Activated CD4-positive, alpha-beta T cell treated with anti-CD3 and anti-CD28 coated beads for 36 hours (primary cell): ENCODE results near the gene SLC1A5. TPM values are rescaled to one million over a fixed set of nuclear protein-coding genes. Genes with fewer than 3 reads are reported as not detected.
"Not testable (repeated sequence)": the region's sequence is repeated elsewhere in the genome, so short reads cannot be mapped to it uniquely, and the experiment has no call there.

Source experiments
- ATAC-seq: fragments of 200-7000 bp; cut with Tn5 transposase; one replicate; pipeline ENCODE4 v1.10.0; 2021; ENCODE audit warnings: mild to moderate bottlenecking, moderate library complexity
- CTCF ChIA-PET: fragments of 350-600 bp; sonication (Branson Sonifier 250); formaldehyde crosslinking; loops from one replicate; lab custom pipeline; 2021; ENCODE audit warnings: antibody characterized with exemption; lab: Charles Lee
- POLR2A ChIA-PET: fragments of 350-600 bp; sonication (Branson Sonifier 250); formaldehyde crosslinking; loops from one replicate; lab custom pipeline; 2021; ENCODE audit warnings: antibody characterized with exemption, inconsistent platforms; lab: Charles Lee
- DNase-seq: peaks from one replicate; pipeline ENCODE4 v3.0.0-alpha.2; 2020
- H3K27ac Mint-ChIP-seq: one replicate; pipeline ENCODE4 v1.8.0; 2021; ENCODE audit warnings: mixed read lengths
- H3K27me3 Mint-ChIP-seq: one replicate; pipeline ENCODE4 v1.8.0; 2021; ENCODE audit warnings: mixed read lengths
- H3K36me3 Mint-ChIP-seq: one replicate; pipeline ENCODE4 v1.8.0; 2021; ENCODE audit warnings: low read depth, mixed read lengths
- H3K4me1 Mint-ChIP-seq: one replicate; pipeline ENCODE4 v1.8.0; 2021; ENCODE audit warnings: mixed read lengths
- H3K4me3 Mint-ChIP-seq: one replicate; pipeline ENCODE4 v1.8.0; 2021; ENCODE audit warnings: mild to moderate bottlenecking, moderate library complexity, mixed read lengths
- H3K9me3 Mint-ChIP-seq: one replicate; pipeline ENCODE4 v1.8.0; 2021; ENCODE audit warnings: low read depth, mixed read lengths
- intact Hi-C, 2 experiments: fragments of 100-400 bp; cut with DNase I in 1 of 2; cut with micrococcal nuclease in 1 of 2; formaldehyde crosslinking; loops; one replicate each; pipeline versions ENCODE4 v1.14.2 to v1.15.1; 2022 to 2024; cut with DNase I, micrococcal nuclease
- total RNA-seq, 2 experiments: library from RNA; stranded (reverse); gene quantifications; one replicate each; pipeline ENCODE4 v1.2.3, GENCODE V29; 2021

SLC1A5 gene
- total RNA-seq, 2 experiments from 2014 or later = 200 to 227 TPM

- Mint-ChIP-seq H3K27ac (no peak overlapping the region), H3K4me3 (no peak overlapping the region), H3K4me1 (no peaks in the 10 kb centered on the region), H3K36me3 (peaks cover 36% of the 10 kb centered on the region), H3K27me3 (no peaks in the 10 kb centered on the region), H3K9me3 (no peaks in the 10 kb centered on the region)
- intact Hi-C loops = no loop called here
- peak; percentile 24 for DNase-seq
- ATAC-seq = no peak
- POLR2A ChIA-PET = interaction anchor here (0.7 to 0.9 kb wide), 2 partner anchors 15 to 35 kb away, joined by 3 read pairs; no protein-coding TSS in a partner anchor
- CTCF ChIA-PET = interaction anchor here (0.6 to 1.4 kb wide), 3 partner anchors 10 to 219 kb away, joined by 3 to 5 read pairs (median 3); no protein-coding TSS in a partner anchor
These were observed 16.0 kb downstream of the SLC1A5 start for GRCh38 chr19:46772170-46773017.

- H3K9me3 Mint-ChIP-seq, H3K4me1 Mint-ChIP-seq, H3K36me3 Mint-ChIP-seq, H3K27me3 Mint-ChIP-seq, H3K27ac Mint-ChIP-seq, DNase-seq, ATAC-seq, H3K4me3 Mint-ChIP-seq, POLR2A ChIA-PET: not testable (repeated sequence)
- intact Hi-C loops = loop anchor here in 1 of 2 experiments (5.0 kb wide), 1 partner anchor 241 kb away; no protein-coding TSS in a partner anchor
- CTCF ChIA-PET = interaction anchor here (0.6 to 1.8 kb wide), 2 partner anchors 11 to 63 kb away, joined by 3 to 5 read pairs; no protein-coding TSS in a partner anchor
These were observed 19.6 kb downstream of the SLC1A5 start for GRCh38 chr19:46768746-46769145.

- intact Hi-C loops = loop anchor here in 1 of 2 experiments (5.0 kb wide), 1 partner anchor 239 kb away; no protein-coding TSS in a partner anchor
- ChIA-PET CTCF (interaction anchor here (0.5 to 3.5 kb wide), 26 partner anchors 9 to 366 kb away, joined by 3 to 43 read pairs (median 3); no protein-coding TSS in a partner anchor), POLR2A (interaction anchor here (0.9 to 1.2 kb wide), 2 partner anchors 12 to 14 kb away, joined by 3 read pairs; no protein-coding TSS in a partner anchor)
- H3K4me1 Mint-ChIP-seq = no peaks in the 10 kb centered on the region
- H3K4me3 Mint-ChIP-seq = no peak overlapping the region
- ATAC-seq (peak; percentile 92), DNase-seq (peak; percentile 78)
- no peak overlapping the region for H3K27ac Mint-ChIP-seq
- no peaks in the 10 kb centered on the region for H3K27me3 Mint-ChIP-seq
- H3K9me3 Mint-ChIP-seq = no peaks in the 10 kb centered on the region
- peaks cover 4% of the 10 kb centered on the region for H3K36me3 Mint-ChIP-seq
These were observed 21.7 kb downstream of the SLC1A5 start for GRCh38 chr19:46766569-46767317.

GRCh38 chr19:46764817-46765291 is 23.5 kb downstream of the SLC1A5 start:
- H3K9me3 Mint-ChIP-seq = no peaks in the 10 kb centered on the region
- ATAC-seq (no peak), DNase-seq (no peak)
- H3K27ac Mint-ChIP-seq = no peak overlapping the region
- intact Hi-C loops = loop anchor here in 1 of 2 experiments (5.0 kb wide), 1 partner anchor 238 kb away; no protein-coding TSS in a partner anchor
- no peak overlapping the region for H3K4me3 Mint-ChIP-seq
- ChIA-PET CTCF (interaction anchor here (0.7 to 3.5 kb wide), 3 partner anchors 11 to 76 kb away, joined by 3 to 43 read pairs (median 8); no protein-coding TSS in a partner anchor), POLR2A (interaction anchor here (0.6 kb wide), 1 partner anchor 11 kb away, joined by 4 read pairs; no protein-coding TSS in a partner anchor)
- no peaks in the 10 kb centered on the region for H3K4me1 Mint-ChIP-seq
- H3K36me3 Mint-ChIP-seq = no peaks in the 10 kb centered on the region
- no peaks in the 10 kb centered on the region for H3K27me3 Mint-ChIP-seq

- ChIA-PET CTCF (no interaction called here), POLR2A (no interaction called here)
- Mint-ChIP-seq H3K4me3 (no peak overlapping the region), H3K4me1 (no peaks in the 10 kb centered on the region), H3K27me3 (no peaks in the 10 kb centered on the region), H3K36me3 (no peaks in the 10 kb centered on the region), H3K9me3 (no peaks in the 10 kb centered on the region), H3K27ac (no peak overlapping the region)
- intact Hi-C loops = no loop called here
- DNase-seq = no peak
- no peak for ATAC-seq
These were observed 26.0 kb downstream of the SLC1A5 start for GRCh38 chr19:46762245-46762890.

- H3K27ac Mint-ChIP-seq = no peak overlapping the region
- DNase-seq = no peak
- H3K4me3 Mint-ChIP-seq = no peak overlapping the region
- intact Hi-C loops = no loop called here
- H3K4me1 Mint-ChIP-seq = no peaks in the 10 kb centered on the region
- CTCF ChIA-PET = no interaction called here
- no peaks in the 10 kb centered on the region for H3K9me3 Mint-ChIP-seq
- peaks cover 3% of the 10 kb centered on the region for H3K36me3 Mint-ChIP-seq
- POLR2A ChIA-PET = no interaction called here
- ATAC-seq = no peak
- H3K27me3 Mint-ChIP-seq = no peaks in the 10 kb centered on the region
These were observed 27.0 kb downstream of the SLC1A5 start for GRCh38 chr19:46761418-46761831.

GRCh38 chr19:46760897-46761296 is 27.5 kb downstream of the SLC1A5 start:
- H3K4me1 Mint-ChIP-seq, H3K36me3 Mint-ChIP-seq, intact Hi-C loops, DNase-seq, H3K27me3 Mint-ChIP-seq, ATAC-seq, POLR2A ChIA-PET, H3K27ac Mint-ChIP-seq, H3K4me3 Mint-ChIP-seq, H3K9me3 Mint-ChIP-seq: not testable (repeated sequence)
- CTCF ChIA-PET = interaction anchor here (0.6 to 0.7 kb wide), 2 partner anchors 944 to 1878 kb away, joined by 3 to 4 read pairs; no protein-coding TSS in a partner anchor

- ATAC-seq (no peak), DNase-seq (no peak)
- no peaks in the 10 kb centered on the region for H3K27me3 Mint-ChIP-seq
- H3K4me3 Mint-ChIP-seq = no peak overlapping the region
- H3K4me1 Mint-ChIP-seq = no peaks in the 10 kb centered on the region
- intact Hi-C loops = no loop called here
- ChIA-PET CTCF (interaction anchor here (0.6 to 0.7 kb wide), 2 partner anchors 944 to 1877 kb away, joined by 3 to 4 read pairs; no protein-coding TSS in a partner anchor), POLR2A (no interaction called here)
- H3K36me3 Mint-ChIP-seq = peaks cover 4% of the 10 kb centered on the region
- H3K9me3 Mint-ChIP-seq = no peaks in the 10 kb centered on the region
- H3K27ac Mint-ChIP-seq = no peak overlapping the region
These were observed 28.0 kb downstream of the SLC1A5 start for GRCh38 chr19:46760363-46760762.

- ATAC-seq (no peak), DNase-seq (no peak)
- Mint-ChIP-seq H3K36me3 (peaks cover 4% of the 10 kb centered on the region), H3K27ac (no peak overlapping the region), H3K9me3 (no peaks in the 10 kb centered on the region), H3K4me1 (no peaks in the 10 kb centered on the region), H3K4me3 (no peak overlapping the region), H3K27me3 (no peaks in the 10 kb centered on the region)
- POLR2A ChIA-PET = no interaction called here
- CTCF ChIA-PET = interaction anchor here (0.9 kb wide), 1 partner anchor 80 kb away, joined by 3 read pairs; no protein-coding TSS in a partner anchor
- intact Hi-C loops = loop anchor here in 1 of 2 experiments (10.0 kb wide), 1 partner anchor 235 kb away; no protein-coding TSS in a partner anchor
These were observed 28.5 kb downstream of the SLC1A5 start for GRCh38 chr19:46759817-46760333.

GRCh38 chr19:46759206-46759605 is 29.2 kb downstream of the SLC1A5 start:
- no peak overlapping the region for H3K4me3 Mint-ChIP-seq
- no peaks in the 10 kb centered on the region for H3K27me3 Mint-ChIP-seq
- ChIA-PET POLR2A (no interaction called here), CTCF (interaction anchor here (0.6 to 3.0 kb wide), 3 partner anchors 63 to 81 kb away, joined by 3 to 9 read pairs (median 3); no protein-coding TSS in a partner anchor)
- peaks cover 4% of the 10 kb centered on the region for H3K36me3 Mint-ChIP-seq
- intact Hi-C loops = loop anchor here in 1 of 2 experiments (10.0 kb wide), 1 partner anchor 236 kb away; no protein-coding TSS in a partner anchor
- DNase-seq = no peak
- H3K9me3 Mint-ChIP-seq = no peaks in the 10 kb centered on the region
- H3K4me1 Mint-ChIP-seq = no peaks in the 10 kb centered on the region
- ATAC-seq = no peak
- H3K27ac Mint-ChIP-seq = no peak overlapping the region
